HL-60 (cell line): ENCODE data around the gene UHRF1. TPM values are rescaled to one million over a fixed set of nuclear protein-coding genes. Genes with fewer than 3 reads are reported as not detected.

Experiments
- DNase-seq, 2 experiments: peaks; one replicate each; pipeline ENCODE4 v3.0.0-alpha.2; 2010 to 2020; ENCODE audit warnings: low read depth in 1 of 2, low spot score in 1 of 2
- H3K27ac ChIP-seq: fragments of 250-450 bp; sonication (Bioruptor Pico); replicated peaks from 2 replicates; pipeline ENCODE4 v1.5.1; 2020; ENCODE audit warnings: mild to moderate bottlenecking, moderate library complexity
- H3K27me3 ChIP-seq: fragments of 250-450 bp; sonication (Bioruptor Pico); 2 replicates; pipeline ENCODE4 v1.5.1; 2021; ENCODE audit warnings: mild to moderate bottlenecking, moderate library complexity; ENCODE audit not compliant: insufficient read depth, poor library complexity, severe bottlenecking
- H3K4me3 ChIP-seq: replicated peaks from 2 replicates; pipeline ENCODE4 v1.5.1; 2011; ENCODE audit warnings: mild to moderate bottlenecking, control low read depth, low read length; ENCODE audit not compliant: insufficient read depth
- GABPA ChIP-seq: IDR thresholded peaks from 2 replicates; pipeline ENCODE4 v1.6.1; 2012; ENCODE audit warnings: low read depth
- POLR2AphosphoS5 ChIP-seq: IDR thresholded peaks from 2 replicates; pipeline ENCODE4 v1.6.1; 2012; ENCODE audit warnings: low read depth
- SPI1 ChIP-seq: IDR thresholded peaks from 2 replicates; pipeline ENCODE4 v1.6.1; 2012; ENCODE audit warnings: low read depth, mild to moderate bottlenecking, borderline replicate concordance
- microRNA-seq: library from miRNA; unstranded; fragments of <30 nt; microRNA quantifications from one replicate; pipeline ENCODE4, GENCODE V29; 2018
- TF ChIP-seq, protein P1 (sequence below): IDR thresholded peaks from 2 replicates; pipeline ENCODE4 v1.6.1; 2012; ENCODE audit warnings: low read depth; ENCODE audit not compliant: insufficient replicate concordance
- TF ChIP-seq, protein P2 (sequence below): IDR thresholded peaks from one replicate; pipeline ENCODE4 v1.5.1; 2011; ENCODE audit warnings: low read length, control low read depth, inconsistent platforms; ENCODE audit not compliant: insufficient read depth

UHRF1 gene

DNA sequence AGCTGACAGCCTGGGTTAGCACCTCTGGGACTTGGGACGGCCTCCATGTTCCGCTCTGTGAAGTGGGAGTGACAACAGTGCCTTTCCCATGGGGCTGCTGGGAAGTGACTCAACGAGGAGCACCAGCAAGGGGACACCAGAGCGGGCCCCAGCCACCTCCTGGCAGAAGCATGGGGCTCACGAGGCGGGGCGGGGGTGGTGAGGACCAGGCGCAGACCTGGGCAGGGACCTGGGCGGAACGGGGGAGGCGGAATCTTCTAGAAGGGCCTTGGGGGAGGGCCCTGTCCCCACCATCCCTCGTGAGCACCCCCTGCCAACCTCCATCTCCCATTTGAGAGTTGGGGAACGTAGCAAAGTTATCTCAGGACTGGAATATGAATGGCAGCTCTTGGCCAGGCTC lies 97.5 kb downstream of the UHRF1 start:
- Histone ChIP-seq H3K27me3 (no peaks in the 10 kb centered on the region), H3K4me3 (no peak overlapping the region), H3K27ac (no peak overlapping the region)
- no peak for TF ChIP-seq POLR2AphosphoS5
- no peak for TF ChIP-seq GABPA
- no peak for TF ChIP-seq SPI1
- TF ChIP-seq, protein P1, sequence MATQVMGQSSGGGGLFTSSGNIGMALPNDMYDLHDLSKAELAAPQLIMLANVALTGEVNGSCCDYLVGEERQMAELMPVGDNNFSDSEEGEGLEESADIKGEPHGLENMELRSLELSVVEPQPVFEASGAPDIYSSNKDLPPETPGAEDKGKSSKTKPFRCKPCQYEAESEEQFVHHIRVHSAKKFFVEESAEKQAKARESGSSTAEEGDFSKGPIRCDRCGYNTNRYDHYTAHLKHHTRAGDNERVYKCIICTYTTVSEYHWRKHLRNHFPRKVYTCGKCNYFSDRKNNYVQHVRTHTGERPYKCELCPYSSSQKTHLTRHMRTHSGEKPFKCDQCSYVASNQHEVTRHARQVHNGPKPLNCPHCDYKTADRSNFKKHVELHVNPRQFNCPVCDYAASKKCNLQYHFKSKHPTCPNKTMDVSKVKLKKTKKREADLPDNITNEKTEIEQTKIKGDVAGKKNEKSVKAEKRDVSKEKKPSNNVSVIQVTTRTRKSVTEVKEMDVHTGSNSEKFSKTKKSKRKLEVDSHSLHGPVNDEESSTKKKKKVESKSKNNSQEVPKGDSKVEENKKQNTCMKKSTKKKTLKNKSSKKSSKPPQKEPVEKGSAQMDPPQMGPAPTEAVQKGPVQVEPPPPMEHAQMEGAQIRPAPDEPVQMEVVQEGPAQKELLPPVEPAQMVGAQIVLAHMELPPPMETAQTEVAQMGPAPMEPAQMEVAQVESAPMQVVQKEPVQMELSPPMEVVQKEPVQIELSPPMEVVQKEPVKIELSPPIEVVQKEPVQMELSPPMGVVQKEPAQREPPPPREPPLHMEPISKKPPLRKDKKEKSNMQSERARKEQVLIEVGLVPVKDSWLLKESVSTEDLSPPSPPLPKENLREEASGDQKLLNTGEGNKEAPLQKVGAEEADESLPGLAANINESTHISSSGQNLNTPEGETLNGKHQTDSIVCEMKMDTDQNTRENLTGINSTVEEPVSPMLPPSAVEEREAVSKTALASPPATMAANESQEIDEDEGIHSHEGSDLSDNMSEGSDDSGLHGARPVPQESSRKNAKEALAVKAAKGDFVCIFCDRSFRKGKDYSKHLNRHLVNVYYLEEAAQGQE, result no peak
- TF ChIP-seq, protein P2, sequence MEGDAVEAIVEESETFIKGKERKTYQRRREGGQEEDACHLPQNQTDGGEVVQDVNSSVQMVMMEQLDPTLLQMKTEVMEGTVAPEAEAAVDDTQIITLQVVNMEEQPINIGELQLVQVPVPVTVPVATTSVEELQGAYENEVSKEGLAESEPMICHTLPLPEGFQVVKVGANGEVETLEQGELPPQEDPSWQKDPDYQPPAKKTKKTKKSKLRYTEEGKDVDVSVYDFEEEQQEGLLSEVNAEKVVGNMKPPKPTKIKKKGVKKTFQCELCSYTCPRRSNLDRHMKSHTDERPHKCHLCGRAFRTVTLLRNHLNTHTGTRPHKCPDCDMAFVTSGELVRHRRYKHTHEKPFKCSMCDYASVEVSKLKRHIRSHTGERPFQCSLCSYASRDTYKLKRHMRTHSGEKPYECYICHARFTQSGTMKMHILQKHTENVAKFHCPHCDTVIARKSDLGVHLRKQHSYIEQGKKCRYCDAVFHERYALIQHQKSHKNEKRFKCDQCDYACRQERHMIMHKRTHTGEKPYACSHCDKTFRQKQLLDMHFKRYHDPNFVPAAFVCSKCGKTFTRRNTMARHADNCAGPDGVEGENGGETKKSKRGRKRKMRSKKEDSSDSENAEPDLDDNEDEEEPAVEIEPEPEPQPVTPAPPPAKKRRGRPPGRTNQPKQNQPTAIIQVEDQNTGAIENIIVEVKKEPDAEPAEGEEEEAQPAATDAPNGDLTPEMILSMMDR, result no peak
- DNase-seq, result no peak

Small RNAs within 50 kb of the gene (microRNA-seq; reads per million reads assigned to microRNA genes)
- not detected for gene MIR4747
